ENCODE measurements around the gene GLS.

- TF ChIP-seq CTCF (conservative IDR thresholded peaks at IDR 0.05 in 1 of 2, IDR thresholded peaks at IDR 0.05 in 1 of 2; ENCODE audit: low read depth in 1 of 2, low read length in 2 of 2) (no peak), EZH2 (IDR thresholded peaks at IDR 0.05; ENCODE audit: low read length, missing control alignments) (no peak)
These were observed 62.1 kb downstream of the GLS start for GRCh38 chr2:190942697-190943096.
